LoVo (cell line): ENCODE measurements around the gene LINC00237.

Source experiments
- DNase-seq: peaks from one replicate; pipeline ENCODE4 v3.0.0-alpha.2; 2016; ENCODE audit warnings: low spot score

The LINC00237 gene

DNA sequence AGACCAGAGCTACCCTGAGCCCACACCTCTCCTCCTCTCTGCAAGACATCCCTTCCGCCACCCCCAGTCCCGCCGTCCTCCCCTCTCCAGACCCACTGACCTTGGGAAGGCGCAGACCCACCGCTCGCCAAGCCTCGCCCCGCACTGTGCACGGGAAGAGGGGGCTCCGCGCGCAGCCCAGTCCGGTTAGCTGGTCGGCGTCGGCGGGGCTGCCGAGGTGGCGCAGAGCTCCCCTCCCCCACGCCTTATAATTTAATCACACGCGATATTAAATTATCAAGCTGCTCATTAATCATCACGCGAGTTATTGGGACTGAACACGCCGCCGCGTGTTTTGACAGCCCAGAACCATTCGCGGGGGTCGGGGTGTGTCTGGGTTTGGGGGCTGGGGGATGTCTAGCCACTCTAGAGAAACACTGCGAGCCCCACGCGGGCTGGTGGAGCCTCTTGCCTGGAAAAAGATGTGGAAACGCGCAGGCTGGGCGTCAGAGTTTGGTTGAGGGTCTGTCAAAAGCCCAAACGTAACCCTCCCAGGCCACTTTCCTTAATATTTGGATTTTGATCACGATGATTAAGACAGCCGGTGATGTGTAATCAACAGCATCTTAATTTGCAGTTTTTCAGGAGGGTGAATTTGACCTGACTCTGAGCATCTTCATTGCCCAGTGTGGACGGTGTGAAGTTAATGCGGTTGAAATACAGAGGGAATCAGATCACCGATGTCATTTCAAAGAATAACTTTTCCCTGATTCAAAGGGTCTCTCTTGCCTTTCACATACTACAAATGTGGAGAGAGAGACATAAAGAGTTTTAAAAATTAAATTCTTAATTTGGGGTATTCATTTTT, at the start of gene LINC00237:
Gene LINC00237, minus strand, starts transcription at position 188 of the 847 bp plus-strand sequence.
- DNase-seq, result no peak

DNA sequence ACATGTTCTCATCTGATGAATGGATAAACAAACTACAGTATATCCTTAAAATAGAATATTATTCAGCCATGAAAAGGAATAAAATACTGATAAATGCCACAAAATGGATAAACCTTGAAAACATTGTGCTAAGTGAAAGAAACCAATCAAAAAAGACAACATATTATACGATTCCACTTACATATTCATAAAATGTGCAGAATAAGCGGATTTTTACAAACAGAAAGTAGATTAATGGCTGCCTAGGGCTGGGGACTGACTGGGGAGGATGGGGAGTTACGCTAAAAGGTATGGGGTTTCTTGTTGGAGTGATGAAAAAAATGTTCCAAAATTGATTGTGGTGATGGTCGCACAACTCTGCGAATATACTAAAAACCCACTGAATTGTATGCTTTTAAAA, 49.1 kb upstream of the LINC00237 start:
- no peak for DNase-seq

DNA sequence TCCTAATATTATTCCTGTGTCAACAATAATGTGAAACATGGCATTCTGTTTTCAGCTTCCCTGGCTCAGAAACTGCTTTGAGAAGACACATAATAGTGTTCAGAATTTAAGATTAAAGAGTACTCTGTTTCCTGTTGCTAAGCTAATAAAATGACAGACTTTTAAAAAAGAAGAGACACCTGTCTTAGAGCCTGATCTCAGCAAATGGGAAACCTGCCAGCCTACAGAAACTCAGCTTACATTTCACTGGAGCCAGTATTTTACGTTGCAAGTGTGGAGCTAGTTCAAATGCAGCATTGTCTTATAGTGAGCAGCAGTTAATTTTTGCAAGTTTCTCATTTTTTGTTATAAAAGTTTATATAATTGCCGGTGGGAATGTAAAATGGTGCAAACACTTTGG, 48.5 kb upstream of the LINC00237 start:
- no peak for DNase-seq

DNA sequence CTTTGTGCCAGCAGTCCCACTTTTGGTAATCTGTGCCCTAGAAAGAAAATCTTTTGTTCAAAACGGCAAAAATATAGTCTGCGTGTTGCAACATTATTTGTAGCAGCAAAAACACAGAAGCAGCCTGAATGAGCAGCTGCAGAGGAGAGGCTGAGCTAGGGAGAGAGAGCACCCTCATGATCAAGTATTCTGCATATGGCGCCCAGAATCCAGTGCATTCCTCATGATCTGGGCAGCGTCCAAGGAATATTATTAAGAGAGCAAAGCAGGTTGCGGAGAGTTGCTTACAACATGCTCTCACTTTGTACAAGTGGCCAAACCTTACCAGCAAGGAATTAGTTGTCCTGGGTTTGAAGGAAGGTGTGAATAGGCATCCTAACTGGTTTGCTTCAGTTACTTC, 45.6 kb upstream of the LINC00237 start:
- DNase-seq, result no peak

DNA sequence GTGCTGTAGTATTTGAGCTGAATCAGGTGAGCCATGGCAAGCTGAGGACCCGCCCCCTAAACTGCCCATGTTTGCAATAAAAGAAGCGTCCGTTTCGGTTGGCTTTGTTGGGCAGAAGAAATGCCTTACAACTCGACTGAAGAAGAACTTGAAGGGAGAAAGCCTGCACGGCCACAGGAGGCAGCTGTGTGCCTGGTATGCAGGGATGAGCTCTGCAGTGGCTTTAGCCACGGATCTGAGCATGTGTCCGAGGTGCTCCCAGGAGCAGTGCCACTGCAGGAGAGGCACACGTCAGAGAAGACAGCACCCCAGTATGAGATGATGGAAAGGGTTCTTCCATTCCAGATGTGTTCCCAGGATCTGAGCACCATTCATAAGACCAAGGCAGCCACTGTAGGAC, 43.2 kb upstream of the LINC00237 start:
- DNase-seq, result no peak

DNA sequence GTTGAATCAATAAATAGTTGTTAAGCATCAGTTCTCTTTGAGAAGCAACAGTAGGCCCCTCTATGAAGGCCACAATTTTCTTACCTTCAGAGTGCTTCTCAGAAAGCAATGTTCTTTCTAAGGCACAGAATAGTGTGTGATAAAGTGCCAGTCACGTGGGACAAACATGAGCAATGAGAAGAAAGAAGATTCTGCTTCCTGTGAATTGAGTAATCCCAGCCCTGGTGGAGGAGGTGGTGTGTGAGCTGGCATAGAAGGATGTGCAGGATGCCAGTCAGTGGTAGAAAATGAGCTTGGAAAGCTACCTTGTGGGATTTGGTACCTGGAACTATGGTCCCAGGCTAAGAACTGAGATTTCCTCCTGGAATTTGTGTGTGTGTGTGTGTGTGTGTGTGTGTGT, 41.4 kb upstream of the LINC00237 start:
- no peak for DNase-seq

DNA sequence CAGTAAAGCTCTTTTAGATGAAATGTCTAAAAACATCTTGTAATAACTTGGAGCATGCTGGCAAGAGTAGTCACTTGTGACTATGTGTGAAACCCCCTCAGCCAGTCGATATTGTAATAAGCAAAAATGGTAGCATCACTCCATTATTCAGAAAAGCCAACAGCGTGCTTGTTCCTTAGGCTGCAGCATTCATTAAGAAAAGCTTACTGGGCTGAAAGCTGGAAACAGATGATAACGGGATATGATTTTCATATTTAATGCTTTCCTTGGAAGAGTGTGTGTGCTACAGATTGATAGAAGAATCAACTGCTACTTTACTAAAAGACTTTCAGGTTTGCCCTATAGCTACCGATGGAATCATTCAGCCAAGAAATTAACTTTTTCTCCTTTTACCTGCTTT, 40.1 kb upstream of the LINC00237 start:
- DNase-seq, result no peak

DNA sequence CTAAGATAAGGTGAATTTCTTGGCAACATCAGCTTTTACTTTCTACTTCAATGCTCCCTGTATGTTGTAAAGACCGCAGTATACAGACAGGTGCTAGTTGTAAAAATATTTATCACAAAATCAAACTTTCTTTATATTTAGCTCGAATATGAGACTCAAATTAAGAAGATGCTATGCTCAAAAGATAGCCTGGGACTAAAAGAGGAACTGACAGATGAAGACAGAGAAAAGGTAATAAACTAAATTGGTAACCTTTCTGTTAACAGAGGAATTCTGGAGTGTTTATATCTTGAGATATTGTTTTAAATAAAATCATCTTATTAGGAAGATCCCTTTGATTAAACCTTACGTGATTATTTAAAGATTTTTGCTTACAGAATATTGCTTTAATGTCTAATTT, 39.3 kb upstream of the LINC00237 start:
- no peak for DNase-seq

DNA sequence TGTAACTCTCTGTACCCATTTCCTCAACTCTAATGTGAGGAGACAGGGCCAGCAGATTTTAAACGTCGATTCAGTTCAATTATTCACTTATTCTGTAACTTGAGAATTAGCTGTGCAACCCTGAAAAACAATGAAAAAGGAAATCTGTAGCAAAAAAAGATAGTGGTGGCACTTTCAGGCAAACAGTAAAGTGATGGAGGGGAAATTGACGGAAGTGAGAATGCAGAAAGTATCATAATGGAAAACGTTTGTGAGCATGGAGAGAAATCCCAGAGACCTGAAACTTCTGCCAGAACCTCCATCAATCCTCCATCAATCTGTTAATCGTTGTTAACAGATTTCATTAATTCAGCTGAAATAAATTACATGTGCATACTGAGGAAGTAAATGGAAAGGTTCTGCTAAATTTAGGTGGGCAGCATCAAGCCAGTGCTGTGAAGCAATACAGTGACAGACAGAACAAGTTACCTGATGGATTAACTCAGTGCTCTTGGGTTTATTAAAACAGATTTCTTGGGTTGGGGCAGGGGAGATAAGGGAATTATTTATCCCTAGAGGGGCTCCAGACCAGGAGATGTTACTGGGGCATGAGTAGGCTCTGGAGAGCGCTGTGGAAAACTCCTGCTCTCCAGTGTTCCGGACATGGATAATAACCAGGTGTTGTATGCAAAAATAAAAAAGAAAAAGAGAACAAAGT, 37.2 kb upstream of the LINC00237 start:
- no peak for DNase-seq

DNA sequence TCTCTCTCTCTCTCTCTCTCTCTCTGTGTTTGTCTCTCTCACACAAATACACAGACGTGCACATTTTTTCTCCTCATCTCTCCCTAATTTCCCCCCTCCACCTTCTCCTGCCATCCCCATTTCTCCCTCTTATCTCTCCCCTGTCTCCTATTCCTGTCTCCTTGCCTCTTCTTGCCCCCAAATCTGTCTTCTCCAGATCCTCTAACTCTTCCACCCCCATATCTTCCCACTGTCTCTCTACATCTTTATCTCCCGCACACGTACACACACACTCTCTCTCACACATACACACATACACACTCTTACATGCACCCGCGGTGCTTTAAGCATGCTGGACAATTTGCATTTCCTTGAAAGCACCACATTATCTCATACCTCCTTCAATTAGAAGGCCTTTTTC, 35.7 kb upstream of the LINC00237 start:
- no peak for DNase-seq

DNA sequence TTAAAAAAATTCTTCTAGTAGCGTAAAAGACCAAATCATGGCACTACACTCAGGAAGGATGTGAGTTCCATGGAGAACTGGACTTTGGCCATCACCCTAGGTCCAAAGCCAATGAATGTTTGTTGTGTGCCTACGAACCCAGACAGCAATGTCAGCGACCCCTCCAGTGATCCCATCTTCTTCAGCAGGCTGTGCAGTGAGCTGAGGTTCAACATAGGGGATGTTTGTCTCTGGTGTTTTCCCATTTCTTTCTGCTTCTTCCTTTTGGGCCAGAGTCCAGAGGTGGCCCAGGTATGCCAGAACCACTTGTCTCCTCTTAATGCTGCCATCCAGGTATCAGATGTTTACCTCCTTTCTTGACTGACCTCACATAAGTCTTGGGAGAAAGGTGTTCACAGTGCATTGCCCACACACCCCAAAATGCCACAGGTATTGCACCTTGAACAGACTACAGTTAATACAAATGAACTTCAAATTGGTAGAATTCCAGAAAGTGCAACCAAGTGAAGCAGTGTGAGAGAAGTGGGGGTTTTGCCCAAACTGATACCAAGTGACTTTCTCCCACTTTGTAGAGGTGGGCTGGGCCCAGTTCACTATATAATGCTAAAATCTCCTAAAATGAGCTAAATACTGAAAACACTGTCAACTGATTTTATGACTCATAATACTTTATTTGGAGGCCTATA, 33.9 kb upstream of the LINC00237 start:
- no peak for DNase-seq

DNA sequence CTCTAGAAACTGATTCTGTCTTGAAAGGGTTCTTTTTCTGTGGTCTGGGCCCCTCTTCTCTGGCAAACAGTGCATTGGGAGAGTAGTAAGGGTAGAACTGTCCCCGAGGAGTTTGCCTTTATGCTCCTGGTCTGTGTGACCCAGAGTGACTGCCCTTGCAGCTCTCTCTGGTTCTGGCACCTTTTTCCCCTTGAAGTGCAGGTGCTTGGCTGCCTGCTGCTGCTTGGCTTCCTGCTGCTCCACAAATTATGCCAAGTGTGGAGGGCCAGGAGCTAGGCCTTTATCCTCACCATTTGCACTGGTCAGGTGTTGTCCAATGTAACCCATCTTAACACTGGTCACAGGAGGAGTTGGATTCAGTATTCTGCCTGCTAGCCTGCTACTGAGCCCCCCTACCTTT, 30.9 kb upstream of the LINC00237 start:
- DNase-seq, result no peak

DNA sequence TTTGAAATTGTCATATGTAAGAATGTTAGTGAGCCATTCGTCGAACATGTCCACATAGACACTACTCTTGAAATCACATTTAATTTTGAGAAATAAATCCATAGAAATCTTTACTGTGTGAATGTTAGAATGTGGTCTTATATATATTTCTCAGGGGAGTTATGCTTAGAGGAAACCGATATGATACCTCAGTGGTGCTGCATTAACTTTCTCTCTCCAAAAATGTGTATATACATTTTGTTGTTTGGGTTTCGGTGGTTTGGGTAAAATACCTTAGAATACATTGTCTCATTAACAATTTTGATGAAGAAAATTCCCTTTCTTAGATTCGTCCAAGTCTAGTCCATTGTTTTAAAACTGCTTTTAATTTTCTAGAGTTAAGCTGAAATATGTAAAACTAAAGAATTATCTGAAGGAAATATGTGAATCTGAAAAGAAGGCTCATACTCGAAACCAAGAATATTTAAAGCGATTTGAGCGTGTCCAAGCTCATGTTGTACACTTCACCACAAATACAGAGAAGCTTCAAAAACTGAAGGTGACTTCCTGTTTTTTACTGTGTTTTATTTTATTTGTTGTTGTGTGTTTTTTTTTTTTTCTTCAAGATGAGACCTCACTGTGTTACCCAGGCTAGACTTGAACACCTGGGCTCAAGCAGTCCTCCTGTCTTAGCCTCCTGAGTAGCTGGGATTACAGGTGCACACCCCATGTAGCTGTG, 30.0 kb upstream of the LINC00237 start:
- DNase-seq, result no peak

DNA sequence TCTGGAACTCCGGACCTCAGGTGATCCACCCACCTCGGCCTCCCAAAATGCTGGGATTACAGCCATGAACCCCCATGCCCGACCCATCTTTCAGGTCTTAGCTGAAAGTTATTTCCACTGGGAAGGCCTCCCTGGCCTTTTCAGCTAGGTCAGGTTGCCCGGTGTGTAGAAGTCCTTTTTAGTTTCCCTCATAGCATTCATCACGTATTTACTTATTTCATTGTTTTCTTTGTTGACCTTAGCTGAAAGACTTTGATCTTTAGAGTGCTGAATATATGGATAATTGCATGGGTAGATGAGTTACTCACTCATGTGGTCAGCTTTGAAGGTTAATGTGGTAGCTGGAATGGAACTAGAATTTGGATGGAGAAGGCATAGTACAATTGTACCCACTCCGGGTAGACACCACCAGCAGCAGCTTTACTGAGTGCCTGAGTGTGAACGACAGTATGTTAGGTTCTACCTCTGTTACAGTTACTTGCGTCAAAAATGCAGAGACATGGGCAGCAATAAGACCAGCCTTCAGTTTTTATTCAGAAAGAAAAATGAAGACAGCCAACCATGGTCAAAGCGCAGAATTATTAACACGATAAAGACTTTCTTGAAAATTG, 28.8 kb upstream of the LINC00237 start:
- no peak for DNase-seq

DNA sequence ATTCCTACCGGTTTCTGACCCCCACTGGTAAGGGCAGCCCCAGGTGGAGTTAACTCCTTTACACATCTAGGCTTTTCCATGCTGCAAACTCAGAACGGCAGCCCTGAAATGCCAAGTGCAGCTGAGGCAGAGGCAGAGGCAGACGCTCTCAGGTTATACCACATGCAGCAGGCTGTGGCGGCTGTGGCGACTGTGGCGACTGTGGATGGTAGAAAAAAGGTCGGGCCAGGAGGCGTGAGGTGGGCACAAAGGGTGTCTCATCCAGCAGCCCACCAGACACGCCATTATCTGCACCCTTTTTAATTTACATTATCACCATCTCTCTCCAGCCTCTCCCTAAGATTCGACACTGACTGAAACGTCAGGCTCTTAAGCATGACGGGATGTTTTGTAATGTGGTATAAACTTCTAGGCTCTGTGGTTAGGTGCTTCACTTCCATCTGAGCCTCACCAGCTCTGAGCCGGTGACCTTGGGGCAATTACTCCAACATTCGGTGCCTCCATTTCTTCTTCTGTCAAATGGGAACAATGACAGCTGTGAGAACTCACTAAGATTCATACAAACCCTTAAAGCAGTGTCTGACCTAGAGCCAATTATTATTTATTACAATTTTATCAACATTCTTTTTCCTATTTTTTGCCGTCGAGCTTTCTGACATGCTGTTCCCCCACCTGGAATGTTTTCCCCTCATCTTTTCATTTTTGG, 27.9 kb upstream of the LINC00237 start:
- DNase-seq, result no peak

DNA sequence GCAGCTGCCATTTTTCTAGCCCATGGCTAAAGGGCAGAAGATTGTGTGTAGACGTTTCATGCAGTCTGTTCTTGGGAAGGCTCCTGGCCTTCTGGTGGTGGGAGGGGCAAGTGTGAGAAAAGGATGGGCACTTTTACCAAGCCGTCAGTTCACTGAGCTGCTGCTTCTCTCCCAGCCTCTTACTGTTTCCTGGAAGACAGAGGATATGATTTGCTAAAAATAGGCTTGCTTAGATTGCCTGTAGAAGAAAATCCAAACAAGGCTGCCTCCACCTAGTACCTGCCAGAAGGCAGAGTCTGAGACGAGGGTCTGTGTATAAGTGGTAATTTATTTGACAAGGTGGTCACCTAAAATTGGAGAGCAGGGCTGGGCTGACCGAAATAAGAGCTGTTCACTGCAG, 27.2 kb upstream of the LINC00237 start:
- DNase-seq, result no peak

DNA sequence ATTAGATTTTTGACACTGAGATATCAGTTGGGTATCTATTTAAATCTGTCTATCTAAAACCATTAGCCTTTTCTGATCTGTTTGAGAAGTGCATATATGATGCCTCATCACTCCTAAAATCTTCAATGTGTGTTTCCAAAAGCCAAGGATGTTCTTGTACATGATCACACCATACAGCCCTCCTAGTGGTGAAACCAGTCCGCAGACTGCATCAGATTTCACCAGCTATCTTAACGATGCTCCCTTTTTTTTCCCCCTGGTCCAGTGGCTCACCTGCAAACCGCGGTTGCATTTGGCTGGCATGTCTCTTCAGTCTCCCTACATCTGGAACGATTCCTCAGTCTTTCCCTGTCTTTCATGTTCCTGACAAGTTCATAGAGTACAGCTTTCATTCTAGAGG, 23.7 kb upstream of the LINC00237 start:
- no peak for DNase-seq

DNA sequence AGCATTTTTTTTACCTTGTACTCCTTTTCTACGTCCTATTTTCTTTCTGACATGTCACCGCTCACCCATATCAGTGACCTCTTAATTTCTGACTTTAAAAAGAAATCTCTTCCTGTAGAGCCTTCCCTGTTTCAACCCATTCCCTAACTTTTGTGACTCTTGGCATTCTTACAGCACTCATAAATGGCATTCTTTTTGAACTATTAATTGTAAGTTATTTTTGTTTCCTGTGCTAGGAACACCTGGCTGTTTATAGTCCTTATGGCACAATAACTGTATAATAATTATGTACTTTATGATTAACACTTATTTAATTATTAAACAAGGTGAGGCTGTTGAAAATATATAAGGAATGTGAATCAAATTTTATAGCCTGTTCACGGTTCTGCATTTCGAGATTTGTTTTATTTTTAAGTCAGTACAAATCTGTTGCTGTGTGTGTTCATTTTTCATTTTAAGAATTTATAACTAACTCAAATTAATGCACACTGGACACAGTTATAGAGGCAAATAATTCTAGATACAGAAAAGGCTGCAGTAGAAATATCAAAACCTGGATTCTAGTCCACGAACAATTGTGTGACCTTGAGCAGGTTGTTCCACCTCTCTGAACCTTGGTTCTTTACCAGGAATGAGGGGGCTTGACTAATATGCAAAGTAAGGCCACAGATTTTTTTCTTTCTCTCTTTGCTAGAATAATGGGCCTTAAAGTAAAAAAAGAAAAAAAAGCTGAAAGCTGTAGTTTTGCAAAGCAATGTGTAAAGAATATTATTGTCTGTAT, 21.2 kb upstream of the LINC00237 start:
- peak; percentile 51 for DNase-seq

DNA sequence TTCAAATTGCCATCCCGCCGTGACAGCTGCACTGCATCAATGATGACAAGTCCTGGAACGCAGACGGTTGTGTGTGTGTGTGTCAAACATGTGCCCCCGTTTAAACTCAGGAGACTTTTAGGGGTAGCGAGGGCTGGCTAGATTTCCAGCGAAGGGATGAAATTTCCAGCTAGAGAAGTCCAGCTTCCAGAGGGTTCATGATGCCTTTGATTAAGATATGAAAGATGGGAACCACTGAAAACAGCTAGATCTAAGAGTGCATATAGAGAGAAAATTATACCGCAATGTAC, 20.4 kb upstream of the LINC00237 start:
- DNase-seq, result no peak

DNA sequence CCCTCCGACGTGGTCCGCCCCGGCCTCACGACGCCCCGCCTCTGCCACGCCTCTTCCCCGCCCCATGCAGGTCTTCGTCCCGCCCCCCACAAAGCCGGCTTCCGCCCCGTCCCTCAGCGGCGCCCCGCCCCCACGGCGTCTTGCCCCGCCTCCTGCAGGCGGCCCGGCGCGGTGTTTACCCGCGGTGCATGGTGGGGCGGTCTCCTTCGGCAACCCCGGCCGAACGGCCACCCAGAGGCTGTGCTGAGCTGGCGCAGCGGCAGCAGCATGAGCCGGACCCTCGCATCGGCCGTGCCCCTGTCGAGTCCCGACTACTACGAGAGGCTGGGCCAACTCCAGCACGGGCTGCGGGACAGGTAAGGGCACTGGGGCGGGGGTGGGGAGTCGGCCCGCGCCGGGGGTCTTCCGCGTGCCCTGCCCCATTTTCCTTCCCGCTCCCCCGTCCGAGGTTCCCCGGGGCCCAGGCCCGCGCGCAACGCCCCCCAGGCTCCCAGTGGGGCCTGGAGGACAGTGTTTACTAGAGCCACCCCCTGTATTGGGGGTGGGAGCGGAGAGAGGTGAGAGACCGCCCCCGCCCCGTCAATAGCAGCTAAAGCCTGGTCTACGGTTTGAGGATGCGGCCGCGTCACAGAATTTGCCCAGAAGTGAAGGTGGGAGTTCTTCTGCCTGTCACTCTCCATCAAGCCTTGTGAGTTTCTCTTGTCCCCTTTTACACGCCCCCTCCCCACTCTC, 19.9 kb upstream of the LINC00237 start, which contains the start of gene KIZ:
Gene KIZ, plus strand, starts transcription at position 234 of the 732 bp plus-strand sequence. Its CDS starts 34 bp downstream, at position 268.
- DNase-seq, result peak; percentile 96
